Stimulated activated CD4-positive, alpha-beta T cell treated with anti-CD3 and anti-CD28 coated beads, Interleukin-4, amount 100 ng/mL, for 48 hours (primary cell): ENCODE data around the gene SUMF1.

Source experiments
- DNase-seq, 2 donors: peaks; one replicate each; pipeline ENCODE4 v3.0.0-alpha.2; 2020; ENCODE audit warnings: low read depth in 2 of 2

Gene SUMF1

GRCh38 chr3:4416427-4416945 lies 50.6 kb downstream of the SUMF1 start:
- no peak for DNase-seq

- DNase-seq: no peak
Measured at GRCh38 chr3:4413467-4413866, 53.6 kb downstream of the SUMF1 start.

- DNase-seq: no peak
Measured at GRCh38 chr3:4411833-4412232, 55.2 kb downstream of the SUMF1 start.

- DNase-seq: no peak
Measured at GRCh38 chr3:4411236-4411635, 55.8 kb downstream of the SUMF1 start.

- no peak for DNase-seq
Measured at GRCh38 chr3:4410606-4411005, 56.5 kb downstream of the SUMF1 start.

GRCh38 chr3:4409971-4410573 lies 57.0 kb downstream of the SUMF1 start:
- no peak for DNase-seq

- DNase-seq: no peak
Measured at GRCh38 chr3:4409415-4409814, 57.7 kb downstream of the SUMF1 start.

- no peak for DNase-seq
Measured at GRCh38 chr3:4408958-4409357, 58.1 kb downstream of the SUMF1 start.

GRCh38 chr3:4407941-4408340 lies 59.1 kb downstream of the SUMF1 start:
- DNase-seq: no peak

GRCh38 chr3:4406746-4407568 lies 60.1 kb downstream of the SUMF1 start:
- DNase-seq: no peak

- DNase-seq: no peak
Measured at GRCh38 chr3:4404881-4405280, 62.2 kb downstream of the SUMF1 start.

- DNase-seq: peak in 1 of 2 donors; percentile 29
Measured at GRCh38 chr3:4401441-4401840, 65.6 kb downstream of the SUMF1 start.

- no peak for DNase-seq
Measured at GRCh38 chr3:4399476-4399875, 67.6 kb downstream of the SUMF1 start.

GRCh38 chr3:4398941-4399245 lies 68.2 kb downstream of the SUMF1 start:
- no peak for DNase-seq

- no peak for DNase-seq
Measured at GRCh38 chr3:4398120-4398940, 68.7 kb downstream of the SUMF1 start.

GRCh38 chr3:4397466-4397865 lies 69.6 kb downstream of the SUMF1 start:
- DNase-seq: no peak

- no peak for DNase-seq
Measured at GRCh38 chr3:4396542-4396941, 70.5 kb downstream of the SUMF1 start.

GRCh38 chr3:4396006-4396405 lies 71.1 kb downstream of the SUMF1 start:
- no peak for DNase-seq

GRCh38 chr3:4395448-4395847 lies 71.6 kb downstream of the SUMF1 start:
- no peak for DNase-seq

GRCh38 chr3:4394567-4394966 lies 72.5 kb downstream of the SUMF1 start:
- no peak for DNase-seq

GRCh38 chr3:4394048-4394447 lies 73.0 kb downstream of the SUMF1 start:
- no peak for DNase-seq

GRCh38 chr3:4392992-4393391 lies 74.1 kb downstream of the SUMF1 start:
- no peak for DNase-seq
